ENCODE data around the gene KIF18B. TPM values are rescaled to one million over a fixed set of nuclear protein-coding genes. Genes with fewer than 3 reads are reported as not detected.

Gene KIF18B
- polyA plus RNA-seq, 4 donors, result 9.9 to 18.8 (median 12.4) TPM

- DNase-seq (ENCODE audit: low read depth in 4 of 4, low spot score in 3 of 4), result no peak
Observed at GRCh38 chr17:44884941-44885340, 62.6 kb downstream of the KIF18B start.

GRCh38 chr17:44881145-44881544, 66.4 kb downstream of the KIF18B start:
- no peak for DNase-seq (ENCODE audit: low read depth in 4 of 4, low spot score in 3 of 4)

GRCh38 chr17:44880062-44880461, 67.5 kb downstream of the KIF18B start:
- no peak for DNase-seq (ENCODE audit: low read depth in 4 of 4, low spot score in 3 of 4)

GRCh38 chr17:44879376-44879775, 68.2 kb downstream of the KIF18B start:
- DNase-seq (ENCODE audit: low read depth in 4 of 4, low spot score in 3 of 4), result no peak

GRCh38 chr17:44878627-44879221, 68.8 kb downstream of the KIF18B start:
- DNase-seq (ENCODE audit: low read depth in 4 of 4, low spot score in 3 of 4), result peak in 1 of 4 donors; percentile 18

- DNase-seq (ENCODE audit: low read depth in 4 of 4, low spot score in 3 of 4), result no peak
Observed at GRCh38 chr17:44877121-44877520, 70.5 kb downstream of the KIF18B start.

GRCh38 chr17:44875761-44876160, 71.8 kb downstream of the KIF18B start:
- no peak for DNase-seq (ENCODE audit: low read depth in 4 of 4, low spot score in 3 of 4)

Other genes with a start within 250 kb of the KIF18B start
- gene DBF4B, start 239.1 kb downstream of the KIF18B start, polyA plus RNA-seq (ENCODE audit: insufficient read length in 4 of 4), result 10 to 100 TPM in 2 of 4 donors, 1 to 10 TPM in 2; 7.8 to 21.8 (median 11.6) TPM
- 1 to 10 TPM; 1.6 to 5.3 (median 3.5) TPM for gene ADAM11, start 188.8 kb downstream of the KIF18B start, polyA plus RNA-seq (ENCODE audit: insufficient read length in 4 of 4)
- 10 to 100 TPM; 23.7 to 32.4 (median 25.0) TPM for gene GJC1, start 117.5 kb downstream of the KIF18B start, polyA plus RNA-seq (ENCODE audit: insufficient read length in 4 of 4)
- gene HIGD1B, start 99.9 kb downstream of the KIF18B start, polyA plus RNA-seq (ENCODE audit: insufficient read length in 4 of 4), result 1 to 10 TPM; 1.1 to 2.1 (median 1.2) TPM
- 100 to 1,000 TPM in 3 of 4 donors, 10 to 100 TPM in 1; 79.4 to 119 (median 110) TPM for gene EFTUD2, start 48.3 kb downstream of the KIF18B start, polyA plus RNA-seq (ENCODE audit: insufficient read length in 4 of 4)
- 1 to 10 TPM in 1 of 4 donors, under 1 TPM in 3; 0.35 to 1.3 (median 0.67) TPM for gene GFAP, start 32.3 kb downstream of the KIF18B start, polyA plus RNA-seq (ENCODE audit: insufficient read length in 4 of 4)
- 1 to 10 TPM; 1.7 to 3.6 (median 2.2) TPM for gene C1QL1, start 20.5 kb upstream of the KIF18B start, polyA plus RNA-seq (ENCODE audit: insufficient read length in 4 of 4)
- gene DCAKD, start 103.9 kb upstream of the KIF18B start, polyA plus RNA-seq (ENCODE audit: insufficient read length in 4 of 4), result 10 to 100 TPM; 42.4 to 58.4 (median 53.4) TPM
- gene NMT1, start 113.5 kb upstream of the KIF18B start, polyA plus RNA-seq (ENCODE audit: insufficient read length in 4 of 4), result 10 to 100 TPM; 53.6 to 83.3 (median 65.3) TPM
- gene PLCD3, start 184.7 kb upstream of the KIF18B start, polyA plus RNA-seq (ENCODE audit: insufficient read length in 4 of 4), result 100 to 1,000 TPM in 1 of 4 donors, 10 to 100 TPM in 3; 25.8 to 106 (median 30.2) TPM
- gene ACBD4, start 187.9 kb upstream of the KIF18B start, polyA plus RNA-seq (ENCODE audit: insufficient read length in 4 of 4), result 10 to 100 TPM in 3 of 4 donors, 1 to 10 TPM in 1; 9.3 to 19.2 (median 11.4) TPM
- 10 to 100 TPM; 32.8 to 46.1 (median 41.2) TPM for gene HEXIM1, start 200.7 kb upstream of the KIF18B start, polyA plus RNA-seq (ENCODE audit: insufficient read length in 4 of 4)
- gene HEXIM2, start 214.1 kb upstream of the KIF18B start, polyA plus RNA-seq (ENCODE audit: insufficient read length in 4 of 4), result 10 to 100 TPM in 3 of 4 donors, 1 to 10 TPM in 1; 8.7 to 19.3 (median 10.5) TPM